HEK293T (cell line): ENCODE data around the gene CLASP1.
"Not testable (repeated sequence)": the region's sequence is repeated elsewhere in the genome, so short reads cannot be mapped to it uniquely, and the experiment has no call there.

Experiments
- CTCF ChIA-PET: fragments of 350-600 bp; formaldehyde crosslinking; extraction: SDS; loops from one replicate; lab custom pipeline; 2021; ENCODE audit warnings: antibody characterized with exemption, inconsistent platforms; lab: Yijun Ruan, JAX
- POLR2A ChIA-PET: fragments of 350-600 bp; formaldehyde crosslinking; extraction: SDS; loops from one replicate; lab custom pipeline; 2020; ENCODE audit warnings: antibody characterized with exemption, inconsistent platforms; lab: Yijun Ruan, JAX
- DNase-seq: peaks from one replicate; pipeline ENCODE4 v3.0.0; 2012; ENCODE audit warnings: mixed read lengths; ENCODE audit errors: extremely low spot score
- ARNT ChIP-seq: fragments of 450-650 bp; IDR thresholded peaks from 2 replicates; pipeline ENCODE4 v1.6.1; 2017; ENCODE audit warnings: mild to moderate bottlenecking
- BHLHE40 ChIP-seq: fragments of 450-650 bp; IDR thresholded peaks from 2 replicates; pipeline ENCODE4 v1.6.1; 2016; ENCODE audit warnings: mild to moderate bottlenecking, moderate library complexity, borderline replicate concordance
- CTBP1 ChIP-seq: fragments of 450-650 bp; IDR thresholded peaks from 2 replicates; pipeline ENCODE4 v1.6.1; 2016; ENCODE audit warnings: borderline replicate concordance
- ELF4 ChIP-seq: fragments of 450-650 bp; IDR thresholded peaks from 2 replicates; pipeline ENCODE4 v1.6.1; 2017; ENCODE audit warnings: antibody characterized with exemption
- FOXA1 ChIP-seq: fragments of 450-650 bp; IDR thresholded peaks from 2 replicates; pipeline ENCODE4 v1.6.1; 2016; ENCODE audit warnings: mild to moderate bottlenecking
- FOXK2 ChIP-seq: fragments of 450-650 bp; IDR thresholded peaks from 2 replicates; pipeline ENCODE4 v1.6.1; 2016; ENCODE audit warnings: mild to moderate bottlenecking
- FOXM1 ChIP-seq: fragments of 450-650 bp; IDR thresholded peaks from 2 replicates; pipeline ENCODE4 v1.6.1; 2017; ENCODE audit warnings: mild to moderate bottlenecking, borderline replicate concordance
- HDGF ChIP-seq: fragments of 450-650 bp; IDR thresholded peaks from 2 replicates; pipeline ENCODE4 v1.6.1; 2017; ENCODE audit warnings: antibody characterized with exemption, borderline replicate concordance
- L3MBTL2 ChIP-seq: fragments of 450-650 bp; conservative IDR thresholded peaks from 2 replicates; pipeline ENCODE4 v1.6.1; 2016; ENCODE audit warnings: mild to moderate bottlenecking
- LEF1 ChIP-seq: fragments of 450-650 bp; IDR thresholded peaks from 2 replicates; pipeline ENCODE4 v1.6.1; 2017; ENCODE audit warnings: mild to moderate bottlenecking, borderline replicate concordance
- NFRKB ChIP-seq: fragments of 450-650 bp; IDR thresholded peaks from 2 replicates; pipeline ENCODE4 v1.6.1; 2016; ENCODE audit warnings: mild to moderate bottlenecking, moderate library complexity
- PKNOX1 ChIP-seq: fragments of 450-650 bp; IDR thresholded peaks from 2 replicates; pipeline ENCODE4 v1.6.1; 2016
- SP1 ChIP-seq: fragments of 450-650 bp; IDR thresholded peaks from 2 replicates; pipeline ENCODE4 v1.6.1; 2017
- SUZ12 ChIP-seq: fragments of 450-650 bp; IDR thresholded peaks from 2 replicates; pipeline ENCODE4 v1.6.1; 2016; ENCODE audit warnings: mild to moderate bottlenecking
- TARDBP ChIP-seq: fragments of 450-650 bp; IDR thresholded peaks from 2 replicates; pipeline ENCODE4 v1.6.1; 2016
- ZNF384 ChIP-seq: fragments of 450-650 bp; IDR thresholded peaks from 2 replicates; pipeline ENCODE4 v1.6.1; 2016

CLASP1 gene

GRCh38 chr2:121377646-121378045 lies 271.6 kb downstream of the CLASP1 start:
- no peak for DNase-seq
- POLR2A ChIA-PET: no interaction called here
- CTCF ChIA-PET: no interaction called here
- TF ChIP-seq FOXK2 (no peak), PKNOX1 (no peak), TARDBP (no peak), NFRKB (no peak), L3MBTL2 (no peak), LEF1 (no peak), ZNF384 (no peak), FOXM1 (no peak), ARNT (no peak), FOXA1 (no peak), HDGF (no peak), SUZ12 (no peak), CTBP1 (no peak), BHLHE40 (no peak), ELF4 (no peak), SP1 (no peak)

GRCh38 chr2:121376535-121377250 lies 272.6 kb downstream of the CLASP1 start:
- ChIA-PET CTCF (no interaction called here), POLR2A (no interaction called here)
- DNase-seq: no peak
- TF ChIP-seq SP1 (no peak), ZNF384 (no peak), CTBP1 (no peak), PKNOX1 (0 out of 2 replicates have a peak, but pooled peaks have one; percentile 14), TARDBP (no peak)

- ChIA-PET POLR2A (no interaction called here), CTCF (interaction anchor here (0.6 kb wide), 1 partner anchor 155 kb away, joined by 3 read pairs; the partner anchor contains the start of gene RNU4ATAC)
- TF ChIP-seq FOXM1 (no peak), ARNT (no peak)
- DNase-seq: no peak
Observed at GRCh38 chr2:121375621-121376159, 273.6 kb downstream of the CLASP1 start.

- CTCF ChIA-PET, DNase-seq, POLR2A ChIA-PET: not testable (repeated sequence)
Observed at GRCh38 chr2:121374412-121375075, 274.7 kb downstream of the CLASP1 start.

GRCh38 chr2:121372721-121373353 lies 276.4 kb downstream of the CLASP1 start:
- TF ChIP-seq BHLHE40: no peak
- no peak for TF ChIP-seq NFRKB
- TF ChIP-seq CTBP1: no peak
- TF ChIP-seq PKNOX1: no peak
- CTCF ChIA-PET: no interaction called here
- POLR2A ChIA-PET: no interaction called here
- no peak for DNase-seq

- no peak for DNase-seq
- CTCF ChIA-PET: no interaction called here
- POLR2A ChIA-PET: no interaction called here
- no peak for TF ChIP-seq TARDBP
- TF ChIP-seq LEF1: no peak
- TF ChIP-seq L3MBTL2: no peak
- no peak for TF ChIP-seq CTBP1
- TF ChIP-seq PKNOX1: no peak
- TF ChIP-seq SP1: no peak
- TF ChIP-seq SUZ12: no peak
- TF ChIP-seq BHLHE40: no peak
- no peak for TF ChIP-seq ARNT
- no peak for TF ChIP-seq FOXK2
- no peak for TF ChIP-seq NFRKB
- no peak for TF ChIP-seq ELF4
- TF ChIP-seq FOXM1: no peak
- TF ChIP-seq ZNF384: no peak
- no peak for TF ChIP-seq FOXA1
- TF ChIP-seq HDGF: no peak
Observed at GRCh38 chr2:121372082-121372481, 277.2 kb downstream of the CLASP1 start.
